ENCODE data around the gene NDUFB5.

The NDUFB5 gene

GRCh38 chr3:179663093-179663492 is 58.5 kb downstream of the NDUFB5 start:
- H3K9ac ChIP-seq (ENCODE audit: low read length), result no peak overlapping the region
- TF ChIP-seq CTCF (IDR thresholded peaks at IDR 0.05; ENCODE audit: low read depth, low read length) (no peak), EZH2phosphoT487 (IDR thresholded peaks at IDR 0.05; ENCODE audit: low read depth) (no peak)
- H3K79me2 ChIP-seq (ENCODE audit: low read length), result peaks cover 99% of the 10 kb centered on the region
- no peak overlapping the region for H3K4me2 ChIP-seq (ENCODE audit: low read length)
- H3K36me3 ChIP-seq (replicated peaks; ENCODE audit: low read depth, low read length), result no peaks in the 10 kb centered on the region
- no peak overlapping the region for H2AFZ ChIP-seq (ENCODE audit: low read depth, low read length)
- no peaks in the 10 kb centered on the region for H3K9me3 ChIP-seq (ENCODE audit: insufficient read depth, low read length)
- H3K4me1 ChIP-seq (ENCODE audit: low read length), result no peaks in the 10 kb centered on the region
- H3K27me3 ChIP-seq (ENCODE audit: low read depth, low read length), result no peaks in the 10 kb centered on the region
- H3K27ac ChIP-seq (ENCODE audit: low read length), result no peak overlapping the region
- peaks cover 90% of the 10 kb centered on the region for H4K20me1 ChIP-seq (ENCODE audit: insufficient read depth, low read length)
- no peak overlapping the region for H3K4me3 ChIP-seq (ENCODE audit: low read length)

DNA sequence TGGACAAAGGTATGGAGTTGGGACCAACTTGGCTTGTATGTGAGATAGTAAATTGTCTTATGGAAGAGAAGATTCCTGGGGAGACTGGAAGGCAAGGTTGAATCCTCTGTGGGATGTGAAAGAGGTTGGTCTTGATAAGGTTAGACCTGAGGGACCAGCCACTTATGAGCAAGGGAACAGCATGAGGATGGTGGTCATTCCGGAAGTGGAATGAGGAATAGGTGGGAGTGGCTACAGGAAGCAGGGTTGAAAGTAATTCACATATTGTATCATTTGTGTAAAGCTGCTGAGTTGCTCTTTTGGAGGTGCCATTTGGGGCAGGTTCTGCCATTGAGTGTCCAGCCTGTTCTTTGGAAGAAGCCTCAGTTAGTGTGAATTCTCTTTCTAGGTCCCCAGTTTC is 61.4 kb downstream of the NDUFB5 start:
- H3K9ac ChIP-seq (ENCODE audit: low read length), result no peak overlapping the region
- H4K20me1 ChIP-seq (ENCODE audit: insufficient read depth, low read length), result peaks cover 77% of the 10 kb centered on the region
- no peak overlapping the region for H3K4me3 ChIP-seq (ENCODE audit: low read length)
- no peaks in the 10 kb centered on the region for H3K27me3 ChIP-seq (ENCODE audit: low read depth, low read length)
- no peaks in the 10 kb centered on the region for H3K4me1 ChIP-seq (ENCODE audit: low read length)
- H3K27ac ChIP-seq (ENCODE audit: low read length), result no peak overlapping the region
- no peak overlapping the region for H2AFZ ChIP-seq (ENCODE audit: low read depth, low read length)
- H3K79me2 ChIP-seq (ENCODE audit: low read length), result peaks cover 96% of the 10 kb centered on the region
- no peaks in the 10 kb centered on the region for H3K9me3 ChIP-seq (ENCODE audit: insufficient read depth, low read length)
- TF ChIP-seq CTCF (IDR thresholded peaks at IDR 0.05; ENCODE audit: low read depth, low read length), result no peak
- no peak for TF ChIP-seq EZH2phosphoT487 (IDR thresholded peaks at IDR 0.05; ENCODE audit: low read depth)
- no peak overlapping the region for H3K4me2 ChIP-seq (ENCODE audit: low read length)
- H3K36me3 ChIP-seq (replicated peaks; ENCODE audit: low read depth, low read length), result no peaks in the 10 kb centered on the region

- Histone ChIP-seq H3K4me1 (ENCODE audit: low read length) (no peaks in the 10 kb centered on the region), H3K79me2 (ENCODE audit: low read length) (peaks cover 96% of the 10 kb centered on the region)
Measured at GRCh38 chr3:179666436-179667035, 61.9 kb downstream of the NDUFB5 start.

GRCh38 chr3:179668429-179668828 is 63.8 kb downstream of the NDUFB5 start:
- Histone ChIP-seq H3K36me3 (replicated peaks; ENCODE audit: low read depth, low read length) (peaks cover 5% of the 10 kb centered on the region), H3K79me2 (ENCODE audit: low read length) (peaks cover 96% of the 10 kb centered on the region)

More at GRCh38 chr3:179666436-179667035, 61.9 kb downstream of the NDUFB5 start:
- Histone ChIP-seq H3K9ac (ENCODE audit: low read length) (no peak overlapping the region), H3K27ac (ENCODE audit: low read length) (no peak overlapping the region), H3K9me3 (ENCODE audit: insufficient read depth, low read length) (no peaks in the 10 kb centered on the region), H3K4me2 (ENCODE audit: low read length) (no peak overlapping the region), H4K20me1 (ENCODE audit: insufficient read depth, low read length) (peaks cover 74% of the 10 kb centered on the region), H2AFZ (ENCODE audit: low read depth, low read length) (no peak overlapping the region), H3K27me3 (ENCODE audit: low read depth, low read length) (no peaks in the 10 kb centered on the region), H3K36me3 (replicated peaks; ENCODE audit: low read depth, low read length) (no peaks in the 10 kb centered on the region), H3K4me3 (ENCODE audit: low read length) (no peak overlapping the region)
- TF ChIP-seq CTCF (IDR thresholded peaks at IDR 0.05; ENCODE audit: low read depth, low read length) (no peak), EZH2phosphoT487 (IDR thresholded peaks at IDR 0.05; ENCODE audit: low read depth) (no peak)

More at GRCh38 chr3:179668429-179668828, 63.8 kb downstream of the NDUFB5 start:
- Histone ChIP-seq H3K4me2 (ENCODE audit: low read length) (no peak overlapping the region), H3K9me3 (ENCODE audit: insufficient read depth, low read length) (no peaks in the 10 kb centered on the region), H3K27ac (ENCODE audit: low read length) (no peak overlapping the region), H3K27me3 (ENCODE audit: low read depth, low read length) (no peaks in the 10 kb centered on the region), H4K20me1 (ENCODE audit: insufficient read depth, low read length) (peaks cover 70% of the 10 kb centered on the region), H3K4me3 (ENCODE audit: low read length) (no peak overlapping the region), H3K9ac (ENCODE audit: low read length) (no peak overlapping the region), H2AFZ (ENCODE audit: low read depth, low read length) (no peak overlapping the region), H3K4me1 (ENCODE audit: low read length) (no peaks in the 10 kb centered on the region)
- TF ChIP-seq EZH2phosphoT487 (IDR thresholded peaks at IDR 0.05; ENCODE audit: low read depth) (no peak), CTCF (IDR thresholded peaks at IDR 0.05; ENCODE audit: low read depth, low read length) (no peak)
